HG03060 (cell line): ENCODE data around the gene AGAP1.
"Not testable (repeated sequence)": the region's sequence is repeated elsewhere in the genome, so short reads cannot be mapped to it uniquely, and the experiment has no call there.

ENCODE experiments used
- ATAC-seq: cut with Tn5 transposase; IDR thresholded peaks from one replicate; pipeline ENCODE4 v1.9.1; 2021; ENCODE audit warnings: low read depth, moderate number of reproducible peaks; ENCODE audit not compliant: unreplicated experiment

AGAP1 gene

GRCh38 chr2:236086971-236087465 is 593.2 kb downstream of the AGAP1 start:
- ATAC-seq = no peak

GRCh38 chr2:236088368-236089057 is 594.7 kb downstream of the AGAP1 start:
- ATAC-seq = no peak

GRCh38 chr2:236089271-236090026 is 595.6 kb downstream of the AGAP1 start:
- ATAC-seq = no peak

- ATAC-seq = no peak
Measured at GRCh38 chr2:236090027-236090382, 596.2 kb downstream of the AGAP1 start.

GRCh38 chr2:236090826-236091225 is 597.0 kb downstream of the AGAP1 start:
- not testable (repeated sequence) for ATAC-seq

- no peak for ATAC-seq
Measured at GRCh38 chr2:236092714-236093113, 598.9 kb downstream of the AGAP1 start.

GRCh38 chr2:236093134-236093533 is 599.3 kb downstream of the AGAP1 start:
- ATAC-seq = no peak

- no peak for ATAC-seq
Measured at GRCh38 chr2:236095504-236095903, 601.7 kb downstream of the AGAP1 start.

GRCh38 chr2:236101311-236101950 is 607.6 kb downstream of the AGAP1 start:
- no peak for ATAC-seq

- no peak for ATAC-seq
Measured at GRCh38 chr2:236102971-236103370, 609.1 kb downstream of the AGAP1 start.

- ATAC-seq = no peak
Measured at GRCh38 chr2:236103981-236104380, 610.1 kb downstream of the AGAP1 start.

GRCh38 chr2:236105955-236106607 is 612.2 kb downstream of the AGAP1 start:
- ATAC-seq = no peak

GRCh38 chr2:236106761-236107160 is 612.9 kb downstream of the AGAP1 start:
- ATAC-seq = no peak

- no peak for ATAC-seq
Measured at GRCh38 chr2:236107536-236107935, 613.7 kb downstream of the AGAP1 start.

- no peak for ATAC-seq
Measured at GRCh38 chr2:236107942-236108625, 614.2 kb downstream of the AGAP1 start.

- ATAC-seq = no peak
Measured at GRCh38 chr2:236109061-236109460, 615.2 kb downstream of the AGAP1 start.

- no peak for ATAC-seq
Measured at GRCh38 chr2:236109473-236109872, 615.6 kb downstream of the AGAP1 start.

- ATAC-seq = no peak
Measured at GRCh38 chr2:236112466-236112865, 618.6 kb downstream of the AGAP1 start.

- no peak for ATAC-seq
Measured at GRCh38 chr2:236113425-236113824, 619.6 kb downstream of the AGAP1 start.

GRCh38 chr2:236113948-236114347 is 620.1 kb downstream of the AGAP1 start:
- no peak for ATAC-seq
